Measurements from ENCODE around the gene BUD23.
A peak's percentile ranks its signal among the peaks of the same experiment; 100 is the strongest.

Gene BUD23

DNA sequence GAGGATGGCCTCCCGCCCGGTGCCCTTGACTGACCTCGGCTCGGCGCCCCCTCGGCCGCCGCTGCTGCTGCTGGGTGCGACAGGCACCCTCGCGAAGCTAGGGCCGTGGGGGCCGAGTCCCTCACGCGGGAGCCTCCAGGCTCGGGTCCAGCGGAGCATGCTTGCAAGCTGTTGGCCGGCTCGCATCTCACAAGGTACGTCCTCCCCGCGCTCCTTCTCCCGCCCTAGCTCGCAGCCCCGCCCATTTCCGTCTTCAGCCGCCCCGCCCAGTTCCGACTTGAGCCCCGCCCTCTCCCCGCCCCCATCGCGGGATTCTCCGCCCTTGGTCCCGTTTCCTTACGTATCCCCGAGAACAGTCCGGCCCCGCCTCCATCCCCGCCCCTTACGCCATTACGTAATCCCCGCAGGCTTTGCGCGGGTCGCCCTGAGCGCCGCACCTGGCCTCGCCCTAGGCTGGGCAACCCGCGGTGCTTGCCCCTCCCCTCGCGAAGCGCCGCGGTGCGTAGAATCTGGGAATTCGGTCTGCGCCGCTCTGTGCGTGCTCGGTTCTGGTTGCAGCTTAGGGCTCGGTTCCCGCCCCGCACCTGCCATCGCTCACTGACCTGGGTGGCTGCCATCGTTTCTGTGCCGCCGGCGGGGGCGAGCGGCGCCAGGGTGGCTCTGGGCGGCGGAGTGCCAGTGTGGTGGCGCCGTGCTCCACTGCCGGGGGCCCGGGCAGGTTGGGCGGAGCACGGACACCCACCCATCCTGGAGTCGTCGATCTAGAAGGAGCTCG lies 55.4 kb downstream of the BUD23 start, which contains the start of gene ABHD11:
TSS of gene ABHD11 (minus strand) at position 191 of the 775 bp plus-strand sequence. CDS start at position 159, 32 bp downstream.
- Histone ChIP-seq H3K27me3 (ENCODE audit: control insufficient read depth, insufficient read depth, low read length) (peaks cover 3% of the 10 kb centered on the region), H3K36me3 (ENCODE audit: control insufficient read depth, low read depth, low read length) (peaks cover 11% of the 10 kb centered on the region), H3K9ac (ENCODE audit: low read length) (peak within 1 kb of the TSS; percentile 82), H3K9me3 (ENCODE audit: control insufficient read depth, low read depth, low read length) (no peaks in the 10 kb centered on the region), H3K4me1 (ENCODE audit: control insufficient read depth, low read depth, low read length) (peaks cover 29% of the 10 kb centered on the region), H3K27ac (ENCODE audit: low read length) (no peak within 1 kb of the TSS), H3K4me3 (ENCODE audit: low read length) (peak within 1 kb of the TSS; percentile 85)

DNA sequence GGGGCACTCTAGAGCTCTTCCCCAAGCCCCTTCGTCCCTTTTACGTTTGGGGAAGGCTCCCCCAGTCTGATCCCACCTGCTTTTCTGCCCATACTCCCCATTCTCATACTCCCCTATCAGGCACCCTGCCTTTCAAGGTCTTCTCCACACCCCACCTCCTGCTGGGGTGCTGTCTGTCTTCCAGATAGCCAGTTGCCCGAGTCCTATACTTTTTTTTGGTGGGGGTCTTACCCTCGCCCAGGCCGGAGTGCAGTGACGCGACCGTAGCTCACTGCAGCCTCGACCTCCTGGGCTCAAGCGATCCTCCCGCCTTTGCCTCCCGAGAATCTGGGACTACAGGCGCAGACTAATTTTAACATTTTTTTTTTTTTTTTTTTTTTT lies 56.0 kb downstream of the BUD23 start:
- peak overlapping the region; percentile 82 for H3K9ac ChIP-seq (ENCODE audit: low read length)
- peaks cover 32% of the 10 kb centered on the region for H3K4me1 ChIP-seq (ENCODE audit: control insufficient read depth, low read depth, low read length)
- H3K36me3 ChIP-seq (ENCODE audit: control insufficient read depth, low read depth, low read length): peaks cover 11% of the 10 kb centered on the region
- H3K4me3 ChIP-seq (ENCODE audit: low read length): peak overlapping the region; percentile 85
- H3K27ac ChIP-seq (ENCODE audit: low read length): no peak overlapping the region
- H3K27me3 ChIP-seq (ENCODE audit: control insufficient read depth, insufficient read depth, low read length): peaks cover 3% of the 10 kb centered on the region
- H3K9me3 ChIP-seq (ENCODE audit: control insufficient read depth, low read depth, low read length): no peaks in the 10 kb centered on the region

DNA sequence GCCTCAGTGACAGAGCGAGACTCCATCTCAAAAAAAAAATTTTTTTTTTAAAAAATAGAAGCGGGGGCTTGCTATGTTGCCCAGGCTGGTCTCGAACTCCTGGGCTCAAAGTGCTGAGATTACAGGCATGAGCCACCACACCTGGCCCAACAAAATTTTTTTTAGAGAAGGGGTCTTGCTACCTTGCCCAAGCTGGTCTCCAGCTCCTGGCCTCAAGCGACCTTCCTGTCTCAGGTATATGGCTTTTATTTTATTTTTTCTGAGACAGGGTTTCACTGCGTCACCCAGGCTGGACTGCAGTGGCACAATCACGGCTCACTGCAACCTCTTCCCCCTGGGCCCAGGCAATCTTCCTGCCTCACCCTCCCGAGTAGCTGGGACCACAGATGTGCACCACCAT lies 56.8 kb downstream of the BUD23 start:
- Histone ChIP-seq H3K27me3 (ENCODE audit: control insufficient read depth, insufficient read depth, low read length) (peaks cover 3% of the 10 kb centered on the region), H3K36me3 (ENCODE audit: control insufficient read depth, low read depth, low read length) (peaks cover 11% of the 10 kb centered on the region), H3K4me1 (ENCODE audit: control insufficient read depth, low read depth, low read length) (peaks cover 32% of the 10 kb centered on the region), H3K9ac (ENCODE audit: low read length) (no peak overlapping the region), H3K27ac (ENCODE audit: low read length) (no peak overlapping the region), H3K4me3 (ENCODE audit: low read length) (no peak overlapping the region), H3K9me3 (ENCODE audit: control insufficient read depth, low read depth, low read length) (no peaks in the 10 kb centered on the region)

DNA sequence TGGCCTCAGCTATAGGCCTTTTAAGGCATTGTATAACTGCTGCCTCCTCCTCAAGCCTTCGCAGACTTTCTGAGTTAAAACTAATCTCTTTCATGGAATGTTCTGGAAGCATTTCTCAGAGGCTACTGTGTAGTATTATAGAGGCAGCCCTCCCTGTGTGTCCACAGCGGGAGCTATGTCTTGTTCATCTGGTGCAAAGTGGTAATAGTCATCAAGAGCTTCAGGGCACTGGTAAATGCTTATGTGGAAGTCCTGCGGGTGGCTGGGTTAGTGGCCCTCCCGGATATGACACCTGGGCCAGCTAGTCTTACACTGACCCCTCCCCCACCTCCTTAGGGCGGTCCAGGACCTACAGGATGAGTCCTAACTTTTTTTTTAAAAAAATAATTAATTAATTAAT lies 57.4 kb downstream of the BUD23 start:
- no peaks in the 10 kb centered on the region for H3K9me3 ChIP-seq (ENCODE audit: control insufficient read depth, low read depth, low read length)

DNA sequence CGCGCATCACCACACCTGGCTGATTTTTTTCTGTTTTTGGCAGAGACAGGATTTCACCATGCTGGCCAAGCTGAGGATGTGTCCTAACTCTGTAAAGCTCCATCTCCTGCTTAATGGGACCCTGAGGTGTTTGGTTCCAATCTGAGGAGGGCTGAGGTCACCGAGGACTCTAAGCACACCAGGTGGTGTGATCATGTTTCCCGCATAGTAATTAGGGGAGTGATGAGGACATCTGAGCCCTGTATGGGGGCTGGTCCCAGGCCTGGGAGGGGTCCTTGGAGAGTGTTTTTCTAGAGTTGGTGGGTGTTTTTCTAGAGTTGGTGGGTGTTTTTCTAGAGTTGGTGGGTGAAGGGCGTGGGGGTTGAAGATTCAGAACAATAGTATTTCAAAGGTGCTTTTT lies 58.2 kb downstream of the BUD23 start:
- H3K4me1 ChIP-seq (ENCODE audit: control insufficient read depth, low read depth, low read length): peaks cover 32% of the 10 kb centered on the region
- peaks cover 9% of the 10 kb centered on the region for H3K36me3 ChIP-seq (ENCODE audit: control insufficient read depth, low read depth, low read length)
- peak overlapping the region; percentile 85 for H3K27ac ChIP-seq (ENCODE audit: low read length)
- peaks cover 3% of the 10 kb centered on the region for H3K27me3 ChIP-seq (ENCODE audit: control insufficient read depth, insufficient read depth, low read length)
- H3K9ac ChIP-seq (ENCODE audit: low read length): peak overlapping the region; percentile 79
- no peak overlapping the region for H3K4me3 ChIP-seq (ENCODE audit: low read length)
- H3K9me3 ChIP-seq (ENCODE audit: control insufficient read depth, low read depth, low read length): no peaks in the 10 kb centered on the region

More for the DNA sequence above, 57.4 kb downstream of the BUD23 start:
- H3K36me3 ChIP-seq (ENCODE audit: control insufficient read depth, low read depth, low read length): peaks cover 11% of the 10 kb centered on the region
- no peak overlapping the region for H3K9ac ChIP-seq (ENCODE audit: low read length)
- H3K27me3 ChIP-seq (ENCODE audit: control insufficient read depth, insufficient read depth, low read length): peaks cover 3% of the 10 kb centered on the region
- no peak overlapping the region for H3K27ac ChIP-seq (ENCODE audit: low read length)
- H3K4me3 ChIP-seq (ENCODE audit: low read length): no peak overlapping the region
- H3K4me1 ChIP-seq (ENCODE audit: control insufficient read depth, low read depth, low read length): peaks cover 32% of the 10 kb centered on the region

DNA sequence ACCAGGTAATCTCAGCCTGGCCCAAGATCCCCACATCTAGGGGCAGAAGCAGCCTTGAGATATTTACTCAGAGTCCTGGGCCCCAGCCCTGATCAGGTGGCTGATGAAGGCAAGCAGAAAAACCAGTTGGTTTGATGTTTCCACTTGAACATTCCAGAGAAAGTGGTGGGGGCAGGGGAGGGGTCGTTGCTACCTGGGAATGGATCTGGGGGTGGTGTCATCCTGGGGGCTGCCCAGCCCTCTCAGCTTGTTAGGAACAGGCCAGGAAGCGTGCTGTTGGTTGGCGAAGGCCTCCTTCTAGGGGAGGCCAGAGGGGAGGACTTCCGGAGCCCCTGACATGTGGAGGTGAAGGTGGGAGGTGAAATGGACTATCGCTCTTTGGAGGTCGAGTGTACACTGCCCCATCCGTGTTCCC lies 58.9 kb downstream of the BUD23 start:
- Histone ChIP-seq H3K9ac (ENCODE audit: low read length) (peak overlapping the region; percentile 79), H3K9me3 (ENCODE audit: control insufficient read depth, low read depth, low read length) (no peaks in the 10 kb centered on the region), H3K4me3 (ENCODE audit: low read length) (peak overlapping the region; percentile 39), H3K4me1 (ENCODE audit: control insufficient read depth, low read depth, low read length) (peaks cover 32% of the 10 kb centered on the region), H3K27me3 (ENCODE audit: control insufficient read depth, insufficient read depth, low read length) (peaks cover 3% of the 10 kb centered on the region), H3K36me3 (ENCODE audit: control insufficient read depth, low read depth, low read length) (peaks cover 2% of the 10 kb centered on the region), H3K27ac (ENCODE audit: low read length) (peak overlapping the region; percentile 85)

DNA sequence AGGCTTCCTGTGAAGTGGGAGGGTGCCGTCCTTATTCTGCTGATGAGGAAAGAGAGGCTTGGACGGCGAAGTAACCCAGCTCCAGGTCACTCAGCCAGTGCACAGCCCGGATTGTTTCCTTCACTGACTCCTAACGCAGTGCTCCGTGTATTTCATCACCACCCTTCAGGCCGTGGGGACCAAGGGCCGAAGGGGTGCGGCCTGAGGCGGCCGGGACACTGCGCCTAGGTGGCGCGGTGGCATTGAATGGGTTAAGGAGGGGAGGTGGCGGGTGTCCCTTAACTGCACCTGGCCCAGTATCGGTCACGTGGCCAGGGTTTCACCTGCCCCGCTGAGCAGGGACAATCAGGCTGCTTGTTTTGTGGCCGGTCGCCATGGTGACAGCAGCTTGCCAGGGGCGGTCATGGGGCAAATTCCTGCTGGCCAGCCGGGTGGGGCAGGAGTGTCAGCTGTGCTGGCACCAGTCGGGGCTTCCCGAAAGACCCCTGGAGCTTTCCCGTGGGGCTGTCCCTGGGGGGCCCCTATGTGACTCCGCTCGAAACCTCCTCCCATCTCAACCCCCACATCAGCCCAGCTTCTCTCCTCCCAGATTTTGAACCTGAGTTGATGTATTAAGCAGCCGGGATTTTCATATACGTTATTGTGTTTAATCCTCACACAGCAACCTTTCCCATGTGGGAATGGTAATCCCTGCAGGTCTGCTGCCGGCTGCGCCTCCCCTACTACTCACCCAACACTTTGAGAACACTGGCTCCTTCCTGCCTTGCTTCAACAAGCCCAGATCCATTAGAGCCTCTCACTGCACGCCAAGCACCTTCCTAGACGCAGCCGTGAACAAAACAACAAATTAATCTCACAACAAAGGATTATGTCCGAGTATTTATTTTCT lies 59.6 kb downstream of the BUD23 start:
- peaks cover 32% of the 10 kb centered on the region for H3K4me1 ChIP-seq (ENCODE audit: control insufficient read depth, low read depth, low read length)
- H3K27me3 ChIP-seq (ENCODE audit: control insufficient read depth, insufficient read depth, low read length): peaks cover 3% of the 10 kb centered on the region
- H3K27ac ChIP-seq (ENCODE audit: low read length): peak overlapping the region; percentile 94
- no peaks in the 10 kb centered on the region for H3K9me3 ChIP-seq (ENCODE audit: control insufficient read depth, low read depth, low read length)
- H3K9ac ChIP-seq (ENCODE audit: low read length): peak overlapping the region; percentile 79
- no peaks in the 10 kb centered on the region for H3K36me3 ChIP-seq (ENCODE audit: control insufficient read depth, low read depth, low read length)
- peak overlapping the region; percentile 39 for H3K4me3 ChIP-seq (ENCODE audit: low read length)

DNA sequence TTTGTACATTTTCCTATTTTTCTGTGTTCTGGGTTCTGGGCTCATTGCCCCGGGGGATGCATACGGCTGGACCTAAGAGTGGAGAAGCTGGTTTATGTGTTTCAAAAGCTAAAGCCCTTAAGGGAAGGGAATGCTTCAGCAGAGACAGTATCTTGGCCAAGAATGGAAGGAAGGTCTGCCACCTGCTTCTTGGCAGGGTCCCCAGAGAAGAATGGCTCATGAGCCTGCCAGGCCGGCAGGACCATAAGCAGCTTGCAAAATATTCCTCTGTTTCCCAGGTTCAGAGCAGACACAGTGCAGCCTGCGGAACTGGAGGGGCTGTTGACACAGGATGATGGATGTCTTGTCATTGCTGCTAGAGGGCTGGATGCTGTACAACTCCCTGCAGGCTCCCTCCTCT lies 63.0 kb downstream of the BUD23 start:
- Histone ChIP-seq H3K27ac (ENCODE audit: low read length) (no peak overlapping the region), H3K27me3 (ENCODE audit: control insufficient read depth, insufficient read depth, low read length) (no peaks in the 10 kb centered on the region), H3K4me3 (ENCODE audit: low read length) (no peak overlapping the region), H3K9ac (ENCODE audit: low read length) (no peak overlapping the region), H3K36me3 (ENCODE audit: control insufficient read depth, low read depth, low read length) (no peaks in the 10 kb centered on the region), H3K9me3 (ENCODE audit: control insufficient read depth, low read depth, low read length) (no peaks in the 10 kb centered on the region), H3K4me1 (ENCODE audit: control insufficient read depth, low read depth, low read length) (peaks cover 25% of the 10 kb centered on the region)
